C4-2B (cell line): Measurements from ENCODE around the gene CCDC175.

Experiments used
- CTCF ChIP-seq: fragments of 450-650 bp; conservative IDR thresholded peaks from 2 replicates; pipeline ENCODE4 v1.5.1; 2017; ENCODE audit warnings: mild to moderate bottlenecking
- ZFX ChIP-seq: fragments of 450-650 bp; IDR thresholded peaks from 2 replicates; pipeline ENCODE4 v1.6.1; 2017

GRCh38 chr14:59541731-59542130, 34.9 kb downstream of the CCDC175 start:
- TF ChIP-seq CTCF (no peak), ZFX (no peak)
